RWPE2 (cell line): ENCODE data around the gene TMEM134.

Source experiments
- ATAC-seq: fragments of 200-7000 bp; cut with Tn5 transposase; 3 replicates; pipeline ENCODE4 v1.9.1; 2021; ENCODE audit warnings: low read depth
- DNase-seq: peaks from one replicate; pipeline ENCODE4 v3.0.0-alpha.2; 2020; ENCODE audit warnings: low spot score
- H3K27ac ChIP-seq: fragments of 450-650 bp; 2 replicates; pipeline ENCODE4 v1.5.1; 2017; ENCODE audit warnings: mild to moderate bottlenecking; ENCODE audit not compliant: poor library complexity, severe bottlenecking
- H3K27me3 ChIP-seq: fragments of 250-450 bp; sonication (Bioruptor Pico); 2 replicates; pipeline ENCODE4 v1.5.1; 2021; ENCODE audit warnings: mild to moderate bottlenecking, moderate library complexity; ENCODE audit not compliant: insufficient read depth, poor library complexity, severe bottlenecking
- H3K36me3 ChIP-seq: fragments of 250-450 bp; sonication (Bioruptor Pico); 2 replicates; pipeline ENCODE4 v1.5.1; 2020; ENCODE audit warnings: low read depth, mild to moderate bottlenecking, moderate library complexity
- H3K4me1 ChIP-seq: fragments of 250-450 bp; sonication (Bioruptor Pico); 2 replicates; pipeline ENCODE4 v1.5.1; 2021; ENCODE audit warnings: mild to moderate bottlenecking, moderate library complexity; ENCODE audit not compliant: insufficient read depth, poor library complexity, severe bottlenecking
- H3K4me3 ChIP-seq: fragments of 250-450 bp; sonication (Bioruptor Pico); 2 replicates; pipeline ENCODE4 v1.5.1; 2021; ENCODE audit warnings: mild to moderate bottlenecking, moderate library complexity; ENCODE audit not compliant: severe bottlenecking
- H3K9me3 ChIP-seq: fragments of 250-450 bp; sonication (Bioruptor Pico); 2 replicates; pipeline ENCODE4 v1.5.1; 2021; ENCODE audit warnings: mild to moderate bottlenecking, moderate library complexity; ENCODE audit not compliant: severe bottlenecking
- TF ChIP-seq, protein P1 (sequence below): fragments of 450-650 bp; IDR thresholded peaks from one replicate; pipeline ENCODE4 v1.5.1; 2017; ENCODE audit warnings: mild to moderate bottlenecking, moderate library complexity; ENCODE audit not compliant: poor library complexity, severe bottlenecking

Gene TMEM134

DNA sequence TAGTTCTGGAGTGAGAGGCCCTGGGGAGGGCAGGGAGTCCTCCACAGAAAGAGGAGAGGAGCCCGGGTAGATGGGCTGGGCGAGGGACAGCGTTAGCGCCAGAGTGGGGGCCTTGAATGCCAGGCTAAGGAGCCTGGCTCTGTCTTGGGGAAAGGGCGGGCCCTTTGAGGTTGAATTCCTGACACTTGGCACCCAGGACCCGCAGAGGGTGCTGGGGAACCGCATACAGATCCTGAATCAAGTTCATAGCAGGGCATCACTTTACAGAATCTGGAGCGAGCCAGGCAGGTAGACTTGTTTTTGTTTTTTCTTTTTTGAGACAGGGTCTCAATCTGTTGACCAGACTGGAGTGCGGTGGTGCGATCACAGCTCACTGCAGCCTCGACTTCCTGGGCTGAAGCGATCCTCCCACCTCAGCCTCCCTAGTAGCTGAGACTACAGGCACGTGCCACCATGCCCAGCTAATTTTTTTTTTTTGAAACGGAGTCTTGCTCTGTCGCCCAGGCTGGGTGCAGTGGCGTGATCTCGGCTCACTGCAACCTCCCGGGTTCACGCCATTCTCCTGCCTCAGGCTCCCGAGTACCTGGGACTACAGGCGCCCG is 47.5 kb downstream of the TMEM134 start:
- TF ChIP-seq, protein P1, sequence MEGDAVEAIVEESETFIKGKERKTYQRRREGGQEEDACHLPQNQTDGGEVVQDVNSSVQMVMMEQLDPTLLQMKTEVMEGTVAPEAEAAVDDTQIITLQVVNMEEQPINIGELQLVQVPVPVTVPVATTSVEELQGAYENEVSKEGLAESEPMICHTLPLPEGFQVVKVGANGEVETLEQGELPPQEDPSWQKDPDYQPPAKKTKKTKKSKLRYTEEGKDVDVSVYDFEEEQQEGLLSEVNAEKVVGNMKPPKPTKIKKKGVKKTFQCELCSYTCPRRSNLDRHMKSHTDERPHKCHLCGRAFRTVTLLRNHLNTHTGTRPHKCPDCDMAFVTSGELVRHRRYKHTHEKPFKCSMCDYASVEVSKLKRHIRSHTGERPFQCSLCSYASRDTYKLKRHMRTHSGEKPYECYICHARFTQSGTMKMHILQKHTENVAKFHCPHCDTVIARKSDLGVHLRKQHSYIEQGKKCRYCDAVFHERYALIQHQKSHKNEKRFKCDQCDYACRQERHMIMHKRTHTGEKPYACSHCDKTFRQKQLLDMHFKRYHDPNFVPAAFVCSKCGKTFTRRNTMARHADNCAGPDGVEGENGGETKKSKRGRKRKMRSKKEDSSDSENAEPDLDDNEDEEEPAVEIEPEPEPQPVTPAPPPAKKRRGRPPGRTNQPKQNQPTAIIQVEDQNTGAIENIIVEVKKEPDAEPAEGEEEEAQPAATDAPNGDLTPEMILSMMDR: no peak

DNA sequence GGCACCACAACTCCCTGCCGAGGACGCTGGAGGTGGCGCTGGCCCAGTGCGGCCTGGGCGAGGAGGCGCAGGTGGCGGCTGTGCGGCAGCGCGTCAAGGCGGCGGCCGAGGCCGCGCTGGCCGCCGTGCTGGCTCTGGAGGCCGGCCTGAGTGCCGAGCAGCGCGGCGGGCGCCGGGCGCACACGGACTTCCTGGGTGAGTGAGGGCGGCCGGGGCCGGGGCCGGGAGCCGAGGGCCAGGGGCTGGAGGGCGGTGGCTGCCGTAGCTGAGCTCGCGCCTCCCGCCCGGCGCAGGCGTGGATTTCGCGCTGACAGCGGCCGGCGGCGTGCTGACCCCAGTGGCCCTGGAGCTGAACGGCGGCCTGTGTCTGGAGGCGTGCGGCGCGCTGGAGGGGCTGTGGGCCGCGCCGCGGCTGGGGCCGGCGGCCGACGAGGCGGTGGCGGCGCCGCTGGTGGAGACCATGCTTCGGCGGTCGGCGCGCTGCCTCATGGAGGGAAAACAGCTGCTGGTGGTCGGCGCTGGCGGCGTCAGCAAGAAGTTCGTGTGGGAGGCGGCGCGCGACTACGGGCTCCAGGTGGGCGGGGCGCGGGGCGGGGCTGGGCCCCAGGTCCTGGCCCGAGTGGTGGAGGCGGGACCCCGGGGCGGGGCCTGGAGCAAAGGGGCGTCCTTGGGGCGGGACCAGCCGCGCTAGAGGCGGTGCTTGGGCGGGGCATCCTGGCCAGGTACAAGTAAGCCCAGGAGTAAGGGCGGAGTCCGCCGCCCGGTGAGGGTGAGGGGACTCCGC is 48.2 kb downstream of the TMEM134 start:
- no peaks in the 10 kb centered on the region for H3K9me3 ChIP-seq
- ATAC-seq: peak; percentile 79

More for the DNA sequence above, 47.5 kb downstream of the TMEM134 start:
- Histone ChIP-seq H3K9me3 (no peaks in the 10 kb centered on the region), H3K27me3 (no peaks in the 10 kb centered on the region), H3K36me3 (no peaks in the 10 kb centered on the region), H3K4me3 (peak overlapping the region; percentile 63), H3K27ac (no peak overlapping the region), H3K4me1 (peaks cover 3% of the 10 kb centered on the region)
- ATAC-seq (peak; percentile 12), DNase-seq (no peak)

DNA sequence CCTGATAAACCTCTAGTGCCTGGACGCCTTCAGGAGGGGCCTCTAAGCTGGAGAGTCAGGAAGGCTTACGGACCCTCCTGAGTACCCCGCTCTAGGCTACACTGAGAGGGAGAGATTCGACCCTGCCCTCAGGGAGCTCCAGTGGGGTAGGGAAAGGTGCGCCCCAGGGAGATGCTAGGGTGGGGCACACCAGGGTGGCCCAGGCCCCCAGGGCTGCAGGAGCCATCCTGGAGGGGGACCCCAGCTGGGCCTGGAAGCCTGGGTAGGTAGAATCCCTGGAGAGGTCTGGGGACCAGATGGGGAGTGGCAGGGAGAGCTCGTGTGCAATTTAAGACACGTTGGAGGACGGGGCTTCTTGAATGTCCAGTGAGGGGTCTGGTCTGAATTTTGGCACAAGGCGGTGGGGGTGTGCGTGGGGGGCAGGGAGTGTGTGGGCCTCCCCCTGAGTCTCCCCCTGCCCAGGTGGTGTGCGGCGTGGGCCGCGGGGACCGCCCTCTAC is 48.9 kb downstream of the TMEM134 start:
- DNase-seq (no peak), ATAC-seq (no peak)
- Histone ChIP-seq H3K9me3 (no peaks in the 10 kb centered on the region), H3K27me3 (no peaks in the 10 kb centered on the region), H3K27ac (peak overlapping the region; percentile 32), H3K4me1 (peaks cover 3% of the 10 kb centered on the region), H3K36me3 (no peaks in the 10 kb centered on the region), H3K4me3 (peak overlapping the region; percentile 63)
- TF ChIP-seq, protein P1: no peak

More for the DNA sequence above, 48.2 kb downstream of the TMEM134 start:
- Histone ChIP-seq H3K36me3 (no peaks in the 10 kb centered on the region), H3K27me3 (no peaks in the 10 kb centered on the region), H3K4me1 (peaks cover 3% of the 10 kb centered on the region), H3K27ac (peak overlapping the region; percentile 32), H3K4me3 (peak overlapping the region; percentile 63)
- TF ChIP-seq, protein P1: no peak
- peak; percentile 94 for DNase-seq

DNA sequence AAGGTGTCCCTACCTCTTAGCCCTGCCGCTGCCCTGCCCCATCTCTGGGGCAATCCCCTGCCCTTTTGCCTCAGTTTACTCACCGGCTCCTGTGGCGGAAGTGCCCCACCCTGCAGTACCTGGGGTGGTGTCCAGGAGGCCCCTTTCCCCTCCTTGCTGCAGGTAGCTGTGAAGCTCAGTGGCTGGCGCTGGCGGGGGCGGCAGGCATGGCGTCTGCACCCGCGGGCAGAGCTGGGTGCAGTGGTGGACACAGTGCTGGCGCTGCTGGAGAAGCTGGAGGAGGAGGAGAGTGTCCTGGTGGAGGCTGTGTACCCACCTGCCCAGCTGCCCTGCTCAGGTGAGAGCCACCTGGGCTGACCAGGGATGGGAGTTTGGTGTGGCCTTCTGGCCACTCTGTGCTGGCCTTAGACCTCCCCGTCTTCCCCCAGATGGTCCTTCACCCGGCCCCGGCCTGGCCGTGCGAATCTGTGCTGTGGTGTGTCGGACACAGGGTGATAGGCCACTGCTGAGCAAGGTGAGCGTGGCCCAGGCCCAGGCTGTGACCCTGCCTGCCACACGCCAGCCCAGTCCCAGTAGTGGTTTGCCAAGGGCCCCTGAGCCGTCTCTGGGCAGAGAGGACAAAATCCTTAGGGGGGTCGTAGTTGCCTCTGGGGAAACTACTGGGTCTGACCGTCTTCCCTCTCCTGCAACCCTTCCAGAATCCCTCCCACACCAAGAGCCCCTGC is 49.6 kb downstream of the TMEM134 start:
- peaks cover 3% of the 10 kb centered on the region for H3K4me1 ChIP-seq

More for the DNA sequence above, 49.6 kb downstream of the TMEM134 start:
- TF ChIP-seq, protein P1: no peak
- H3K9me3 ChIP-seq: no peaks in the 10 kb centered on the region
- ATAC-seq (no peak), DNase-seq (no peak)
- no peak overlapping the region for H3K4me3 ChIP-seq
- no peak overlapping the region for H3K27ac ChIP-seq
- no peaks in the 10 kb centered on the region for H3K36me3 ChIP-seq
- H3K27me3 ChIP-seq: no peaks in the 10 kb centered on the region
